IMR-90 (cell line): ENCODE measurements around the gene PCYT1B. TPM values are rescaled to one million over a fixed set of nuclear protein-coding genes. Genes with fewer than 3 reads are reported as not detected.

Source experiments
- ATAC-seq: fragments of 200-7000 bp; cut with Tn5 transposase; 2 replicates; pipeline ENCODE4 v1.9.1; 2020; ENCODE audit warnings: low read depth, mild to moderate bottlenecking, moderate library complexity
- Bru-seq: library from RNA; stranded (reverse); fragments of 400-500 nt; gene quantifications from one replicate; lab custom pipeline; 2021; lab: Mats Ljungman, UMichigan
- BruChase-seq, 2 experiments: library from RNA; stranded (reverse); fragments of 400-500 nt; gene quantifications; one replicate each; lab custom pipeline; 2021; lab: Mats Ljungman, UMichigan
- BruUV-seq: library from RNA; stranded (reverse); fragments of 400-500 nt; replicated peaks from 2 replicates; lab custom pipeline; 2021; lab: Mats Ljungman, UMichigan
- CTCF ChIA-PET: fragments of 300-600 bp; formaldehyde crosslinking; extraction: SDS; loops from one replicate; lab custom pipeline; 2021; ENCODE audit warnings: antibody characterized with exemption; lab: Yijun Ruan, JAX
- POLR2A ChIA-PET: fragments of 300-600 bp; sonication (Branson Sonifier 250); formaldehyde crosslinking; loops from one replicate; lab custom pipeline; 2022; ENCODE audit warnings: antibody characterized with exemption; ENCODE audit not compliant: unreplicated experiment; lab: Charles Lee
- DNase-seq: peaks from one replicate; pipeline ENCODE4 v3.0.0; 2013
- H2AFZ ChIP-seq: replicated peaks from 2 replicates; pipeline ENCODE3; 2013; ENCODE audit warnings: low read length, mild to moderate bottlenecking; ENCODE audit not compliant: poor library complexity
- H2AK5ac ChIP-seq: 2 replicates; pipeline ENCODE4 v1.6.1; 2013; ENCODE audit warnings: low read depth, low read length, inconsistent platforms
- H2AK9ac ChIP-seq: replicated peaks from 2 replicates; pipeline ENCODE3; 2013; ENCODE audit warnings: mild to moderate bottlenecking, low read depth, low read length, moderate library complexity; ENCODE audit not compliant: poor library complexity
- H2BK120ac ChIP-seq: 2 replicates; pipeline ENCODE4 v1.6.1; 2013; ENCODE audit warnings: low read depth, low read length, inconsistent platforms
- H2BK15ac ChIP-seq: 3 replicates; pipeline ENCODE4 v1.6.1; 2013; ENCODE audit warnings: low read depth, low read length, inconsistent platforms
- H2BK20ac ChIP-seq: 2 replicates; pipeline ENCODE4 v1.6.1; 2013; ENCODE audit warnings: low read depth, mild to moderate bottlenecking, inconsistent platforms, low read length, moderate library complexity
- H2BK5ac ChIP-seq: 2 replicates; pipeline ENCODE4 v1.6.1; 2013; ENCODE audit warnings: mild to moderate bottlenecking, low read depth, low read length, inconsistent platforms; ENCODE audit not compliant: poor library complexity, severe bottlenecking
- H3K14ac ChIP-seq: replicated peaks from 2 replicates; pipeline ENCODE4 v1.6.1; 2013; ENCODE audit warnings: low read depth, low read length, inconsistent platforms
- H3K18ac ChIP-seq: 2 replicates; pipeline ENCODE4 v1.6.1; 2013; ENCODE audit warnings: low read depth, low read length, control low read depth
- H3K23ac ChIP-seq: 2 replicates; pipeline ENCODE4 v1.6.1; 2013; ENCODE audit warnings: low read depth, low read length, inconsistent platforms
- H3K27ac ChIP-seq: 2 replicates; pipeline ENCODE4 v1.5.1; 2013; ENCODE audit warnings: mild to moderate bottlenecking, control low read depth, low read length; ENCODE audit not compliant: insufficient read depth
- H3K27me3 ChIP-seq: 2 replicates; pipeline ENCODE4 v1.6.1; 2013; ENCODE audit warnings: low read length; ENCODE audit not compliant: control insufficient read depth, insufficient read depth
- H3K36me3 ChIP-seq: 2 replicates; pipeline ENCODE4 v1.6.1; 2013; ENCODE audit warnings: low read length, mixed read lengths; ENCODE audit not compliant: control insufficient read depth, insufficient read depth
- H3K4ac ChIP-seq: 2 replicates; pipeline ENCODE4 v1.6.1; 2013; ENCODE audit warnings: low read depth, low read length, inconsistent platforms
- H3K4me1 ChIP-seq: 2 replicates; pipeline ENCODE4 v1.6.1; 2013; ENCODE audit warnings: low read length, mixed read lengths; ENCODE audit not compliant: control insufficient read depth, insufficient read depth
- H3K4me2 ChIP-seq: 2 replicates; pipeline ENCODE4 v1.6.1; 2013; ENCODE audit warnings: low read depth, mild to moderate bottlenecking, control low read depth, low read length, moderate library complexity
- H3K4me3 ChIP-seq: 2 replicates; pipeline ENCODE4 v1.5.1; 2013; ENCODE audit warnings: low read depth, mild to moderate bottlenecking, control low read depth, low read length, moderate library complexity; ENCODE audit not compliant: insufficient read depth
- H3K56ac ChIP-seq: 2 replicates; pipeline ENCODE4 v1.6.1; 2013; ENCODE audit warnings: low read length, inconsistent platforms; ENCODE audit not compliant: insufficient read depth; ENCODE audit errors: extremely low read depth
- H3K79me1 ChIP-seq, 2 experiments: 2 replicates each; pipeline ENCODE4 v1.6.1; 2013; ENCODE audit warnings: low read length in 2 of 2, inconsistent platforms in 1 of 2, low read depth in 1 of 2
- H3K9ac ChIP-seq: 2 replicates; pipeline ENCODE4 v1.6.1; 2013; ENCODE audit warnings: low read depth, low read length, control low read depth
- H3K9me1 ChIP-seq: 2 replicates; pipeline ENCODE4 v1.6.1; 2013; ENCODE audit warnings: low read length, inconsistent platforms; ENCODE audit not compliant: insufficient read depth
- H3K9me3 ChIP-seq: 2 replicates; pipeline ENCODE4 v1.6.1; 2013; ENCODE audit warnings: low read length; ENCODE audit not compliant: control insufficient read depth, insufficient read depth
- H4K20me1 ChIP-seq: 2 replicates; pipeline ENCODE4 v1.6.1; 2013; ENCODE audit warnings: low read length, inconsistent platforms; ENCODE audit not compliant: insufficient read depth
- H4K5ac ChIP-seq: 2 replicates; pipeline ENCODE4 v1.6.1; 2013; ENCODE audit warnings: mild to moderate bottlenecking, low read depth, low read length, control low read depth
- H4K8ac ChIP-seq, 2 experiments: 2 replicates each; pipeline ENCODE4 v1.6.1; 2013; ENCODE audit warnings: low read depth in 2 of 2, low read length in 2 of 2, control low read depth in 1 of 2, inconsistent platforms in 1 of 2
- H4K91ac ChIP-seq: 2 replicates; pipeline ENCODE4 v1.6.1; 2013; ENCODE audit warnings: low read depth, low read length, inconsistent platforms; ENCODE audit not compliant: insufficient read depth
- BHLHE40 ChIP-seq: fragments of 150-350 bp; IDR thresholded peaks from 2 replicates; pipeline ENCODE4 v1.6.1; 2016; ENCODE audit warnings: mild to moderate bottlenecking, low read depth, low read length
- MAZ ChIP-seq: IDR thresholded peaks from 2 replicates; pipeline ENCODE4 v1.6.1; 2012; ENCODE audit warnings: low read depth, mild to moderate bottlenecking, low read length, improper control_type of control experiment, moderate library complexity, borderline replicate concordance
- POLR2A ChIP-seq: IDR thresholded peaks from 2 replicates; pipeline ENCODE4 v1.6.1; 2012; ENCODE audit warnings: mild to moderate bottlenecking, low read depth, low read length
- WGBS, 2 experiments: methylation state at CpG; one replicate each; pipeline versions ENCODE4 v1.1.5 to v1.1.7; 2013; ENCODE audit warnings: missing lambda C conversion rate in 2 of 2; ENCODE audit not compliant: insufficient read length in 1 of 2; ENCODE audit errors: extremely low coverage in 2 of 2; 5-methylcytosine and 5-hydroxymethylcytosine counted together
- dilution Hi-C: fragments of 300-500 bp; cut with HindIII; formaldehyde crosslinking; loops from one replicate; pipeline ENCODE4 v1.14.3; 2018; ENCODE audit warnings: low sequenced_read_pairs; ENCODE audit not compliant: unreplicated experiment
- in situ Hi-C: fragments of 300-500 bp; cut with MboI; formaldehyde crosslinking; loops from 3 replicates; pipeline ENCODE4 v1.14.3; 2019; ENCODE audit warnings: low sequenced_read_pairs, inconsistent platforms, mixed read lengths
- intact Hi-C: fragments of 100-400 bp; cut with micrococcal nuclease; formaldehyde crosslinking; loops from 2 replicates; pipeline ENCODE4 v1.10.0; 2022
- long read RNA-seq: library from polyadenylated mRNA; unstranded; transcript quantifications from one replicate; pipeline ENCODE4 v2.0.0, GENCODE V29; 2021; ENCODE audit not compliant: unreplicated experiment
- polyA plus RNA-seq, 3 experiments: library from polyadenylated mRNA; depleted of rRNA; stranded (reverse); fragments of >200 nt; gene quantifications; 2 replicates each; pipeline ENCODE4 v1.2.3, GENCODE V29; 2012; ENCODE audit warnings: low replicate concordance in 1 of 3
- total RNA-seq: library from RNA; depleted of rRNA; stranded (reverse); fragments of >200 nt; gene quantifications from 2 replicates; pipeline ENCODE4 v1.2.3, GENCODE V29; 2012; rRNA removed
- TF ChIP-seq, protein P1 (sequence below): fragments of 150-350 bp; IDR thresholded peaks from 2 replicates; pipeline ENCODE4 v1.6.1; 2017; ENCODE audit warnings: mild to moderate bottlenecking, antibody characterized with exemption, low read length, low read depth

Gene PCYT1B
- total RNA-seq = under 0.01 TPM in 1 of 2 replicates, not detected in the other
- 0.09 and 0.10 TPM in 2 replicates for polyA plus RNA-seq (2012; rRNA removed)
- polyA plus RNA-seq (2012; cell fraction: cytosol; rRNA removed) = 0.03 and 0.05 TPM in 2 replicates
- polyA plus RNA-seq (2012; cell fraction: nucleus; rRNA removed; ENCODE audit: low replicate concordance) = 0.03 and 0.05 TPM in 2 replicates
- Bru-seq, nascent RNA = not detected
- percentile 1 among the genes with signal in this experiment for BruChase-seq, experiment 1, labeled RNA remaining after a 6-hour chase
- percentile 3 among the genes with signal in this experiment for BruChase-seq, experiment 2, labeled RNA remaining after a 2-hour chase
- long read RNA-seq = 0 reads

- DNase-seq (peak; percentile 49), ATAC-seq (peak; percentile 100)
- CTCF ChIA-PET = no interaction called here
- Histone ChIP-seq H3K36me3 (no peaks in the 10 kb centered on the region), H2BK5ac (no peak within 1 kb of the TSS), H2AFZ (peak within 1 kb of the TSS; percentile 84), H3K27ac (no peak within 1 kb of the TSS), H4K8ac (no peak within 1 kb of the TSS), H2BK15ac (no peak within 1 kb of the TSS), H3K79me1 (no peaks in the 10 kb centered on the region), H4K5ac (no peak within 1 kb of the TSS), H3K14ac (no peak within 1 kb of the TSS), H3K9ac (no peak within 1 kb of the TSS), H3K4ac (no peak within 1 kb of the TSS), H2BK120ac (no peak within 1 kb of the TSS), H3K9me3 (no peaks in the 10 kb centered on the region), H4K91ac (no peak within 1 kb of the TSS), H3K27me3 (peaks cover 8% of the 10 kb centered on the region), H3K56ac (no peak within 1 kb of the TSS), H3K9me1 (no peaks in the 10 kb centered on the region), H4K20me1 (no peaks in the 10 kb centered on the region), H3K23ac (no peak within 1 kb of the TSS), H3K4me1 (no peaks in the 10 kb centered on the region), H3K18ac (no peak within 1 kb of the TSS), H3K4me2 (peak within 1 kb of the TSS; percentile 64), H2BK20ac (no peak within 1 kb of the TSS), H2AK9ac (no peak within 1 kb of the TSS), H2AK5ac (no peak within 1 kb of the TSS), H3K4me3 (peak within 1 kb of the TSS; percentile 34; the same call in 1 of the 2 replicates)
- no peak for TF ChIP-seq MAZ
- TF ChIP-seq POLR2A = no peak
- TF ChIP-seq BHLHE40 = no peak
- TF ChIP-seq, protein P1, sequence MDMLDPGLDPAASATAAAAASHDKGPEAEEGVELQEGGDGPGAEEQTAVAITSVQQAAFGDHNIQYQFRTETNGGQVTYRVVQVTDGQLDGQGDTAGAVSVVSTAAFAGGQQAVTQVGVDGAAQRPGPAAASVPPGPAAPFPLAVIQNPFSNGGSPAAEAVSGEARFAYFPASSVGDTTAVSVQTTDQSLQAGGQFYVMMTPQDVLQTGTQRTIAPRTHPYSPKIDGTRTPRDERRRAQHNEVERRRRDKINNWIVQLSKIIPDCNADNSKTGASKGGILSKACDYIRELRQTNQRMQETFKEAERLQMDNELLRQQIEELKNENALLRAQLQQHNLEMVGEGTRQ = no peak
- POLR2A ChIA-PET = no interaction called here
- in situ Hi-C loops = no loop called here
- intact Hi-C loops = no loop called here
- dilution Hi-C loops = no loop called here
- 36% methylated on average over 12 of the region's 24 CpGs; no CpG with 5 or more reads in 1 of the 2 experiments for WGBS, 2 experiments
- no TSS peak for BruUV-seq
These were observed at the start of gene PCYT1B for GRCh38 chrX:24647257-24648058. Gene PCYT1B (minus strand): TSS chrX:24647347. CDS start chrX:24647105, 242 bp downstream.
